ENCODE data around the gene MAP3K14.

GRCh38 chr17:45222289-45222995 is 94.4 kb downstream of the MAP3K14 start:
- no peak for TF ChIP-seq CTCF (IDR thresholded peaks at IDR 0.05; ENCODE audit: low read depth, low read length)
- TF ChIP-seq EZH2phosphoT487 (IDR thresholded peaks at IDR 0.05; ENCODE audit: low read depth) = no peak
